ENCODE results near the gene XRCC4.
"Not testable (repeated sequence)": the region's sequence is repeated elsewhere in the genome, so short reads cannot be mapped to it uniquely, and the experiment has no call there.

XRCC4 gene

GRCh38 chr5:83355482-83356014, 278.2 kb downstream of the XRCC4 start:
- DNase-seq: not testable (repeated sequence)

GRCh38 chr5:83357621-83358231, 280.4 kb downstream of the XRCC4 start:
- DNase-seq: no peak

GRCh38 chr5:83360573-83360972, 283.2 kb downstream of the XRCC4 start:
- DNase-seq: no peak

- DNase-seq: no peak
Measured at GRCh38 chr5:83362526-83362925, 285.2 kb downstream of the XRCC4 start.

GRCh38 chr5:83363111-83363885, 286.0 kb downstream of the XRCC4 start:
- DNase-seq: no peak

- no peak for DNase-seq
Measured at GRCh38 chr5:83363886-83364275, 286.5 kb downstream of the XRCC4 start.

GRCh38 chr5:83364312-83365299, 287.3 kb downstream of the XRCC4 start:
- no peak for DNase-seq

GRCh38 chr5:83368319-83368718, 291.0 kb downstream of the XRCC4 start:
- no peak for DNase-seq

GRCh38 chr5:83368835-83369234, 291.5 kb downstream of the XRCC4 start:
- no peak for DNase-seq

- no peak for DNase-seq
Measured at GRCh38 chr5:83370957-83371356, 293.6 kb downstream of the XRCC4 start.

GRCh38 chr5:83371726-83372125, 294.4 kb downstream of the XRCC4 start:
- DNase-seq: no peak

- DNase-seq: no peak
Measured at GRCh38 chr5:83374547-83374946, 297.2 kb downstream of the XRCC4 start.

GRCh38 chr5:83375049-83375745, 297.9 kb downstream of the XRCC4 start:
- no peak for DNase-seq

- no peak for DNase-seq
Measured at GRCh38 chr5:83376461-83376860, 299.1 kb downstream of the XRCC4 start.

GRCh38 chr5:83377131-83377865, 300.0 kb downstream of the XRCC4 start:
- no peak for DNase-seq

GRCh38 chr5:83378624-83379289, 301.4 kb downstream of the XRCC4 start:
- DNase-seq: no peak

- no peak for DNase-seq
Measured at GRCh38 chr5:83385812-83386211, 308.5 kb downstream of the XRCC4 start.

GRCh38 chr5:83387041-83387440, 309.7 kb downstream of the XRCC4 start:
- DNase-seq: no peak

- DNase-seq: no peak
Measured at GRCh38 chr5:83388608-83389007, 311.3 kb downstream of the XRCC4 start.

GRCh38 chr5:83392766-83393503, 315.6 kb downstream of the XRCC4 start:
- no peak for DNase-seq

GRCh38 chr5:83393504-83393866, 316.1 kb downstream of the XRCC4 start:
- no peak for DNase-seq
